ENCODE results near the gene CSNK2B.

DNA sequence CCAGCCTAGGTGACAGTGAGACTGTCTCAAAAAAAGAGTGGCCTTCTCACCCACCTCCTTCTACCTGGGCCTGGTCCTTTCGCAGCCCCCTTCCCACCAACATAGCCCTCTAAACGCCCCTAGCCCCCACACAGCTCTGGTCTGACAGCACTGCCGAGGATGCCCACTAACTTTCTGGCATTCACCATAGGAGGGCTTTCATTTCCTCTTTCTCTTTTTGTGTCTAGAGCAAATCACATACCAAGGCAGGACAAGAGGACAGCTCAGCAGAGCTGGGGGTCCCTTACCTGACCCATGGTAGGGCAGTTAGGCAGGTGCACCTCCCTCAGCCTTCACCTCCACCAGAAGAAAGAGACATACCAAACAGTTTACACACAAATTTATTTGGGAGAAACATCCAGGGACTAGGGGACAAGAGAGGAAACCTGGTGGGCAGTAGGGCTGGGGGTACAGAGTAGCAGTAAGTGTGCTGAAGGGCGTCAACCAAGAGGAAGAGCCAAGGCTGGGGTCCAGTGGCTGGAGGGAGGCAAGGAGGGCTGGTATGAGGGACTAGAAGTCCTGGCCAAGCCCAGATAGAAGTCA is 10.5 kb downstream of the CSNK2B start:
- TF ChIP-seq CTCF (IDR thresholded peaks at IDR 0.05) = no peak
- no peak for TF ChIP-seq POLR2AphosphoS5 (IDR thresholded peaks at IDR 0.05)
- no peak for TF ChIP-seq POLR2A (IDR thresholded peaks at IDR 0.05)
- no peak for TF ChIP-seq EP300 (IDR thresholded peaks at IDR 0.05)

Measured in suprapubic skin (tissue), 4 donors.